Peyer's patch (tissue), 4 donors: ENCODE measurements around the gene NFS1. TPM values are rescaled to one million over a fixed set of nuclear protein-coding genes. Genes with fewer than 3 reads are reported as not detected.
"Not testable (repeated sequence)": the region's sequence is repeated elsewhere in the genome, so short reads cannot be mapped to it uniquely, and the experiment has no call there.

Experiments used
- DNase-seq, 3 donors: peaks; one replicate each; pipeline ENCODE4 v3.0.0-alpha.2; 2017 to 2019
- H3K27ac ChIP-seq, 4 donors: fragments of 200-600 bp; sonication (generic); one replicate each; pipeline ENCODE4 v1.5.1; 2016 to 2019
- H3K27me3 ChIP-seq, 2 donors: fragments of 200-600 bp; sonication (generic); one replicate each; pipeline ENCODE4 v1.5.1; 2019
- H3K36me3 ChIP-seq, 3 donors: fragments of 200-600 bp; sonication (generic); one replicate each; pipeline ENCODE4 v1.5.1; 2016 to 2019
- H3K4me1 ChIP-seq, 4 donors: fragments of 200-600 bp; sonication (generic); one replicate each; pipeline ENCODE4 v1.5.1; 2016 to 2019
- H3K4me3 ChIP-seq, 4 donors: fragments of 200-600 bp; sonication (generic); 1 replicate in 3 of 4; 2 replicates in 1 of 4; pipeline ENCODE4 v1.5.1; 2016 to 2019; ENCODE audit warnings: mild to moderate bottlenecking in 1 of 4
- H3K9me3 ChIP-seq, 4 donors: fragments of 200-600 bp; sonication (generic); one replicate each; pipeline ENCODE4 v1.5.1; 2016 to 2019; ENCODE audit warnings: mild to moderate bottlenecking in 1 of 4
- POLR2A ChIP-seq, 2 donors: fragments of 450-650 bp; IDR thresholded peaks; one replicate each; pipeline ENCODE4 v1.5.1; 2017; ENCODE audit warnings: antibody characterized with exemption in 2 of 2, mild to moderate bottlenecking in 2 of 2, moderate library complexity in 2 of 2
- total RNA-seq, 4 donors: library from RNA; depleted of rRNA; stranded (reverse); fragments of >200 nt; gene quantifications; one replicate each; pipeline ENCODE4 v1.1.0, GENCODE V29; 2016
- TF ChIP-seq, protein P1 (sequence below), 6 experiments: fragments of 450-650 bp in 4 of 6; fragments of 200-600 bp in 2 of 6; sonication (generic) in 1 of 6; IDR thresholded peaks; one replicate each; pipeline ENCODE4 v1.5.1; 2017 to 2019; ENCODE audit warnings: antibody characterized with exemption in 6 of 6, mild to moderate bottlenecking in 3 of 6, moderate library complexity in 1 of 6

NFS1 gene
- total RNA-seq, 4 donors from 2014 or later, result 29.2 to 62.2 (median 41.4) TPM

DNA sequence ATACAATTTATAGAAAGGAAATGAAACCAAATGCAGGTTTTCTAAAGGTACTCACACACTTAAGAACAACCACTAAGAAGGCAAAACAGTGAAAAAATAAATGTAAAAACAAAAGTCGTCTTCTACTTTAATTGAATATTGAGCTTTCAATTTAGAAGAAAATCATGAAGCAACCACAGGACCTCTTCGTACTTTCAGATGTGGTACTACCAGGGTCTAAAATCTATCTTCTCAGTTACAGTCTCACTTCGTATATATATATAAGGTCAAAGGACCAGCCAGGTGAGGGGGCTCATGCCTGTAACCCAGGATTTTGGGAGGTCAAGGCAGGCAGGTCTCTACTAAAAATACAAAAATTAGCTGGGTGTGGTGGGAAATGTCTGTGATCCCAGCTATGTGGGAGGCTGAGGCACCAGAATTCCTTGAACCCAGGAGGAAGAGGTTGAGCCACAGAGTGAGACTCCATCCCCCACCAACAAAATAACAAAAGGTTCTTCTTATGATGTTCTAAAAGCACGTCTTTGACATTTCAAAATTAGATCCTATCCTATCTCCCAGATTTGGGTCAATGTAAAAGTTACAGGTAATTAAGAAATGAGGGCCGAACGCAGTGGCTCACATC lies 12.5 kb upstream of the NFS1 start:
- no peaks in the 10 kb centered on the region for H3K9me3 ChIP-seq
- no peak for DNase-seq
- no peak for TF ChIP-seq POLR2A (IDR thresholded peaks at IDR 0.05)
- H3K27me3 ChIP-seq, result no peaks in the 10 kb centered on the region
- H3K4me3 ChIP-seq, result no peak overlapping the region
- H3K36me3 ChIP-seq, result peaks cover 0 to 100% (median 0%) of the 10 kb centered on the region in 3 donors
- no peak overlapping the region for H3K27ac ChIP-seq
- no peaks in the 10 kb centered on the region for H3K4me1 ChIP-seq

DNA sequence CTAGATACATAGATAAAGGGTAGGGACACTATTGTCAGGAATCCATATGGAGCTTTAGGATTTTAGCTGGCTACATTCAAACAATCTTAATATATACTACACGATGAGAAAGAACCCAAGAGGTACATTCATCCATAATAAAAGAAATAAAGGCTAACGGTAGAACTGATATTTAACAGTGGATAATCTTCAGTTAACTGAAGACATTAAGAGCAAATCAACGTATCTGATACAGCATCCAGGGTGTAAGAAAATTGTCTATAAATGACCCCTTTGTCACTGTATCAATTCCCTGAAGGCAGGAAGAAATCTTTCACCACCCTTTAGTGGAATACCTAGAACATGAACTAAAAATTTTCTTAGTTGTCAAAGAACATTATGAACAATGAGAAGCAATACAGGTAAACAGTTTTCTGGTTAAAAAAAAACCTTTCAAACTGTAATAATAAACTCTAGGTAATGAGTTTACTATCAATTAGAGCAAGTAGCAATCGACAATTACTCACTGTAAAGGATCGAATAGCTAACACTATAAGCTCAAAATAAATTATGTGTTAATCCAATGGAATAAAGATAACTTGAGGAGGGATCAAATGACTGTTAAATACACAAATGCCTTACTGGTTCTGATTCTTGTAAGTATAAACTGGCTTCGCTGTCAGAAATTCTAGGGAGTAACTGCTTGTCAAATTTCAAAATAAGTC lies 11.9 kb upstream of the NFS1 start:
- peaks cover 0 to 100% (median 0%) of the 10 kb centered on the region in 3 donors for H3K36me3 ChIP-seq
- no peak overlapping the region for H3K27ac ChIP-seq

DNA sequence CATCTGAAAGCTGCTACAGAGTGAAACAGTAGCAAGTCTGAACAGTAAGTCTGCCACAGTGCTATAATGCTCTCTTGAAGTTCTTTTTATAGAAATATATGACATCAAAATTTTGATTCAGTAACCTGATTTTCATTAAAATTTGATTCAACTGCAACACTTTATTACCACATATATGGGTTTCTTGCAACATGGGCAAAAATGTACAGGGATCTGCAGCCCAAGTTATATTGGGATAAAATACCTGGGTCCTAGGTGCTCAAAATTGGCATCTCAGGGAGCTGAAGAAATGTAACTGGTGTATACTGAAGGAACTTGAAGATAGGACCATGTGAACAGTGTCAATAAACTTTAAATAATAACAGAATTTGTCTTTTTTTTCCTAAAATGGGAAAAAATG lies 10.9 kb upstream of the NFS1 start:
- no peak for DNase-seq
- Histone ChIP-seq H3K4me3 (no peak overlapping the region), H3K36me3 (peaks cover 0 to 100% (median 0%) of the 10 kb centered on the region in 3 donors), H3K27me3 (no peaks in the 10 kb centered on the region), H3K27ac (no peak overlapping the region), H3K9me3 (no peaks in the 10 kb centered on the region), H3K4me1 (no peaks in the 10 kb centered on the region)
- TF ChIP-seq, protein P1, sequence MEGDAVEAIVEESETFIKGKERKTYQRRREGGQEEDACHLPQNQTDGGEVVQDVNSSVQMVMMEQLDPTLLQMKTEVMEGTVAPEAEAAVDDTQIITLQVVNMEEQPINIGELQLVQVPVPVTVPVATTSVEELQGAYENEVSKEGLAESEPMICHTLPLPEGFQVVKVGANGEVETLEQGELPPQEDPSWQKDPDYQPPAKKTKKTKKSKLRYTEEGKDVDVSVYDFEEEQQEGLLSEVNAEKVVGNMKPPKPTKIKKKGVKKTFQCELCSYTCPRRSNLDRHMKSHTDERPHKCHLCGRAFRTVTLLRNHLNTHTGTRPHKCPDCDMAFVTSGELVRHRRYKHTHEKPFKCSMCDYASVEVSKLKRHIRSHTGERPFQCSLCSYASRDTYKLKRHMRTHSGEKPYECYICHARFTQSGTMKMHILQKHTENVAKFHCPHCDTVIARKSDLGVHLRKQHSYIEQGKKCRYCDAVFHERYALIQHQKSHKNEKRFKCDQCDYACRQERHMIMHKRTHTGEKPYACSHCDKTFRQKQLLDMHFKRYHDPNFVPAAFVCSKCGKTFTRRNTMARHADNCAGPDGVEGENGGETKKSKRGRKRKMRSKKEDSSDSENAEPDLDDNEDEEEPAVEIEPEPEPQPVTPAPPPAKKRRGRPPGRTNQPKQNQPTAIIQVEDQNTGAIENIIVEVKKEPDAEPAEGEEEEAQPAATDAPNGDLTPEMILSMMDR (IDR thresholded peaks at IDR 0.05), result no peak
- no peak for TF ChIP-seq POLR2A (IDR thresholded peaks at IDR 0.05)

More for the DNA sequence above, 11.9 kb upstream of the NFS1 start:
- no peaks in the 10 kb centered on the region for H3K9me3 ChIP-seq
- no peak overlapping the region for H3K4me3 ChIP-seq
- TF ChIP-seq, protein P1 (IDR thresholded peaks at IDR 0.05), result no peak
- DNase-seq, result no peak
- no peaks in the 10 kb centered on the region for H3K4me1 ChIP-seq
- no peaks in the 10 kb centered on the region for H3K27me3 ChIP-seq

DNA sequence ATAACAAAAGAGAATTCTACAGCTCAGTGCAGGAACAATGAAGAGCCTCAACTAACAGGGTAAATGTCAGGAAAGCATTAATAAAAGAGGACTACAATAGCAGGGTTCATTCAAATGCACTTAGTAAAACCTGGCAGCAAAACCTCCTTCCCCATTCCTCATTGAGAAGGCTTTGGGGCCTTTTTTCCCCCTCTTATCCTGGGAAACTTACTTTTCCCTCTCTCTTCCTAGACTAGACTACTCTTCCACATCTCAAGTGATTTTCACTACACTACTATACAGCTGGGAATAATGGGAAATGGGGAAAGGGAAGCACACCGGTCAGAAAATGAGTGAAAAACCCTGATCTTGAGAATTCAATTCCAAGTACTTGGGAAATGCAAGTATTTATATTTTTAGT lies 10.1 kb upstream of the NFS1 start:
- no peaks in the 10 kb centered on the region for H3K9me3 ChIP-seq
- H3K36me3 ChIP-seq, result peaks cover 0 to 100% (median 2%) of the 10 kb centered on the region in 3 donors
- no peaks in the 10 kb centered on the region for H3K27me3 ChIP-seq
- TF ChIP-seq, protein P1 (IDR thresholded peaks at IDR 0.05), result no peak
- no peak for TF ChIP-seq POLR2A (IDR thresholded peaks at IDR 0.05)
- H3K4me3 ChIP-seq, result no peak overlapping the region
- no peak for DNase-seq
- no peaks in the 10 kb centered on the region for H3K4me1 ChIP-seq
- no peak overlapping the region for H3K27ac ChIP-seq

DNA sequence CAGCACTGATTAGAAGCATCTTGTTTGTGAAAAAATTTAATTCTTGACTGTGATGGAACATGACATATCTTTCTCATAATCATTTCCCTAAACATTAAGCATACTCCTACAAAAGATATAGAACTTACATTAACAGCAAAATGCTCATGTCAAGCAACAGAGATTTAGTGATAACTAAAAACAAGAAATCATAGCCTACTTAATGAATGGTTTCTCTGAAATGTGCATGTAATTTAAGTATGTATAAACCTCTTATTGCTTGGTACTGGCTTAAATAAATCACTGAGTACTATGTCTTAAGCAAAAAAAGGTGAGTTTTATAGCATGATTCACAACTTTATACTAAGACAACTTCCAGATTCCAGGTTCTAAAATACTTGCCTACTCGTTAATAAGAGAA lies 9.3 kb upstream of the NFS1 start:
- H3K4me3 ChIP-seq, result no peak overlapping the region
- H3K27ac ChIP-seq, result no peak overlapping the region
- no peak for TF ChIP-seq POLR2A (IDR thresholded peaks at IDR 0.05)
- TF ChIP-seq, protein P1 (IDR thresholded peaks at IDR 0.05), result no peak
- DNase-seq, result no peak
- H3K27me3 ChIP-seq, result no peaks in the 10 kb centered on the region
- peaks cover 0 to 100% (median 2%) of the 10 kb centered on the region in 3 donors for H3K36me3 ChIP-seq
- H3K4me1 ChIP-seq, result no peaks in the 10 kb centered on the region
- H3K9me3 ChIP-seq, result no peaks in the 10 kb centered on the region

DNA sequence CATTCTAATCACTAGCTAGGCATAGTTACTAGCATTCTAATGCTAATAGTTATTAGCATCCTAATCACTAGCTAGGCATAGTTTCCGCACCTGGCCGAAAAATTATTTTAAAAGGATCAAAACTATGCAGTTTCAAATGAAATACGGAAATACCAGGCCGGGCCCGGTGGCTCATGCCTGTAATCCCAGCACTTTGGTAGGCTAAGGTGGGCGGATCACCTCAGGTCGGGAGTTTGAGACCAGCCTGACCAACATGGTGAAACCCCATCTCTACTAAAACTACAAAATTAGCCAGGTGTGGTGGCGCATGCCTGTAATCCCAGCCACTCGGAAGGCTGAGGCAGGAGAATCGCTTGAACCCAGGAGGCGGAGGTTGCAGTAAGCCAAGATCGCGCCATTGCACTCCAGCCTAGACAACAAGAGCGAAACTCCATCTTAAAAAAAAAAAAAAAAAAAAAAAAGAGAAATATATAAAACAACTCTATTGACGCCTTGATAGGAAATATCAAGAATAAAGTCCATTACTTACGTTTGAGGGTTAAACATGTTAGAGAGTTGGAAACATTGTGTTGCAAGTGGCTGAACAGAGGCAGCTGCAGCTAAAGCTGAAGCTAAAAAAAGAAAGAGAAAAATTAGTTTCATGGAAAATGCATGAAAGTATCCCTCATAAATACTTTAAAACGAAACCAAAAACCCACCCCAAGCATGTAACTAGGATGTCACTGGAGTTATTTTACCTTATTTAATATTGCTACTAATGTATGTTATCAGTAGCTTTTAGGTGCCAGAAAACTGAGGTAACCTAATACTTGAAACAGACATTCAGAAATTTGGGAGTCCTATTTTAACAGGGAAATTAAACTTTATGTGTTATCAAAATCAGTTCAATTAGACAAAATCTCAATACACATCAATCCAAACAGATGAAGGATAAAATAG lies 7.7 kb upstream of the NFS1 start:
- not testable (repeated sequence) for H3K4me1 ChIP-seq, DNase-seq, H3K9me3 ChIP-seq, H3K27ac ChIP-seq, H3K27me3 ChIP-seq, H3K4me3 ChIP-seq
- peaks cover 0 to 100% (median 2%) of the 10 kb centered on the region in 3 donors for H3K36me3 ChIP-seq

DNA sequence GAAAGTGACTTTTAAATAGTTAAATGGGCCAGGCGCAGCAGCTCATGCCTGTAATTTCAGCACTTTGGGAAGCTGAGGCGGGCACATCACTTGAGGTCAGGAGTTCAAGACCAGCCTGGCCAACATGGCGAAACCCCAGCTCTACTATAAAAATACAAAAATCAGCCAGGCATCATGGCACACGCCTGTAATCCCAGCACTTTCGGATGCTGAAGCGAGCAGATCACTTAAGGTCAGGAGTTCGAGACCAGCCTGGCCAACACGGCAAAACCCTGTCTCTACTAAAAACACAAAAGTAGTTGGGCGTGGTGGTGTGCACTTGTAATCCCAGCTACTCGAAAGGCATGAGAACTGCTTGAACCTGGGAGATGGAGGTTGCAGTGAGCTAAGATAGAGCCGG lies 6.7 kb upstream of the NFS1 start:
- not testable (repeated sequence) for H3K27me3 ChIP-seq, H3K9me3 ChIP-seq, H3K4me3 ChIP-seq, H3K27ac ChIP-seq, DNase-seq, H3K4me1 ChIP-seq
- H3K36me3 ChIP-seq, result peaks cover 0 to 99% (median 2%) of the 10 kb centered on the region in 3 donors
